GM19238 (cell line): ENCODE measurements around the gene SGSM2.

Experiments used
- DNase-seq: peaks from one replicate; pipeline ENCODE4 v3.0.0; 2011; ENCODE audit warnings: low spot score; ENCODE audit not compliant: insufficient read length

SGSM2 gene

DNA sequence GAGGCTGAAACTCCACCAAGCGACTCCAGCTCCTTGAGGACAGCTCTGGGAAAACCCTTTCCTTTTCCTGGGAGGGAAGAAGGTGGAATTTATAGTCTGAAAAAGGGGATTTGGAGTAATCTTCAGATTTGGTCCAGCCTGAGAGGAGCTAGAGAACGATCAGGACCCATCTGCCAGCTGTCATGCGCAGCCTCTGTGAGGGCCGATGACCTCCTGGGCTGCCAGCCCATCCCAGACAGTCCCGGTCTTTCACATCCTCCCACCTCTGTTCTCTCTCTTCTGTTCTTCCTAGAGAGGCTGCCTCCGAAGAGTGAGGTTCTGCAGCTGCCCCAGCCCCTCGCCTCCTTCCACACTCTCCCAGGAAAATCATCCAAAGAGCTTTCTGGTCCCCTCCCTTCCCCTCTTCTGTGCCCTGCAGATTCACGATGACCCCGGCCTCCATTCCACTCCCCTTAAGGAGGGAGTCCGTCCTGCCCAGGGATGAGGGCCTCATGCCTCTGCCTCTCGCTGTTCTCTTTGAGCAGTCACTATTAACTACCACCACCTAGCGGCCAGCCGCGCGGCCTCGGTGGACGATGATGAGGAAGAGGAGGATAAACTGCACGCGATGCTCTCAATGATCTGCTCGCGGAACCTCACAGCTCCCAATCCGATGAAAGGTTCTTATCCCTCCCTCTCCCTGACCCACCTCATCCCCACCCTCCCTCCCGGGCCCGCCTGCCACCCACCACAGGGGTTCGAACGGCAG lies 29.6 kb downstream of the SGSM2 start:
- DNase-seq: no peak

DNA sequence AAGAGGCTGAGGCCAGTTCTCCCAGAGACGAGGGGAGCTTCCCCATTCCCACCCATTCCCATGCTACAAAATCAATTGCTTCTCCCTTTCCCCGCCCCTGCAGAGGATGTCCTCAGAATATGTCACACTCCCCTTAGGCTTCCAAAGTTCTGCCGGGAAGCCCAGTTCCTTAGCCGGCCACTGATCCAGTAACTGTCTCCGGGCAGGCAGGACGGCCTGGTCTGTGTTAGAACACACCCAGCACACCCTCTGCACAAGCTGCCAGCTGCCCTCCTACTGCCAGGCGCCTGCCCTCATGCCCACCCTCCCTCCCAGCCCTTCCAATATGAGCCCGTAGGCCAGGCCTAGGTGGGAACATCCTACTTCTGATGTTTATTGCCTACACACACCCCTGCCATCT lies 31.1 kb downstream of the SGSM2 start:
- DNase-seq: no peak

DNA sequence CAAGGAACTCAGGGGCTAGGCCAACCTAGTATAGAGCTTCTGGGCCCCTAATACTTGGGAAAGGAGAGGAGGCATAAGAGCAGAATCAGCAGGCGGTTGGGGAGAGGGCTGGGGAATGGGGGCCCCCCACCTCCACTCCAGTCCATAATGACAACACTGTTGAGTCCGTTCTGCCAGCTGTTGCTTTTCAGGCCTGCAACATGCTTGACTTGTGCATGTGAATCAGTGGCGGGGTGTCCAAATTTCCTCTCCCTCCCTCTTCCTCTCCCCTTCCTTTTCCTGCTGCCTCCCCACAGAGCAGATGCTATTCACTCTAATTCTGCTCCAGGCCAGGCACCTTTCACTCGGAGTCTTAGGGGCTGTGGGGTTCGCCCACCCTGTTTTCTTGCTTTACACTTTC lies 31.7 kb downstream of the SGSM2 start:
- no peak for DNase-seq

DNA sequence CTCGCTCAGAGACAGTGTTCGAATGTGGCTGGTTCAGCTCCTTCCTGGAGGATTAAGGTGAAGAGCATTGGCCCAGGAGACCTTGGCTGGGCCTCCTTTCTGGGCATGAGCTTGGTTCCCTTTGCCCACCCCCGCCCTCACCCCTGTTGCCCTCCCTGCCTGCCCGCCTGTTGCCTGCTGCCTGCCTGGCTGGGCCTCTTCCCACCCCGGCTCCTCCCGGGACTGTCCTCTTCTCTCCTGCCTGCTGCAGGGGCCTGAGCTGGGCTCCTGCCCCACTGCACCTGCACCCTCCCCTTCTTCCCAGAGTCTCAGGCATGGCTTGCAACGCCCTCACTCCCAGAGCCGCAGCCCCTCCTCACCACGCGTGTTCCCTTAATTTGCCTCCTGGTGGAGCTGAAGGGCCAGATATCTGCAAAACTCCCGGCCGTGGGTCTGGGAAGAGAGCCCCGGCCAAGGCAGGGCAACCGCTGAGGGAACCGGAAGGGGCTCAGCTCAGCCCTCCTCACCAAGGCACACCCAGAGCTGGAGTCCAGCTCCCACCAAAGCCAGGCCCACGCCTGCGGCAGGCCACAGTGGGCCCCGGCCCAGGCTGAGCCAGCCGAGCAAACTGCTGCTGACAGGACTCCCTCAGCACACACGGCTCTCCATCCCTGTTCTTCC lies 32.4 kb downstream of the SGSM2 start:
- no peak for DNase-seq

DNA sequence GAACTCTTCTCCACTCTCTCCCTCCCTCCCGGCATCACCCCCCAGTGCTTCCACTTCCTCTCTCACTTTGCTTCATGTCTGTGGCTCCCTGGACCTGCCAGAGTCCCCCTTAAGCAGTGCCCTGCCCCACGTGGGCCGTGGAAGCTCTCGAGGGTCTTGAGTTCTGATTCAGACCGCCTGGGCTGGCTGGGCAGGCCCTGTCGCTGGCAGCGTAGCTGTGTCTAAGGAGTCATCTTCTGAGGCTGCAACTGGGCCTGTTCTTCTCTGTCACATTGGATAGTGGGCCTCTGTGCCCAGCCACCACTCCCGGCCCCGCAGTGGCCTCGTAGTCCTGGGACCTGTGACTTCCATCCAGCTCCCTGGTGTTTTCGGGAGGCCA lies 32.9 kb downstream of the SGSM2 start:
- no peak for DNase-seq

DNA sequence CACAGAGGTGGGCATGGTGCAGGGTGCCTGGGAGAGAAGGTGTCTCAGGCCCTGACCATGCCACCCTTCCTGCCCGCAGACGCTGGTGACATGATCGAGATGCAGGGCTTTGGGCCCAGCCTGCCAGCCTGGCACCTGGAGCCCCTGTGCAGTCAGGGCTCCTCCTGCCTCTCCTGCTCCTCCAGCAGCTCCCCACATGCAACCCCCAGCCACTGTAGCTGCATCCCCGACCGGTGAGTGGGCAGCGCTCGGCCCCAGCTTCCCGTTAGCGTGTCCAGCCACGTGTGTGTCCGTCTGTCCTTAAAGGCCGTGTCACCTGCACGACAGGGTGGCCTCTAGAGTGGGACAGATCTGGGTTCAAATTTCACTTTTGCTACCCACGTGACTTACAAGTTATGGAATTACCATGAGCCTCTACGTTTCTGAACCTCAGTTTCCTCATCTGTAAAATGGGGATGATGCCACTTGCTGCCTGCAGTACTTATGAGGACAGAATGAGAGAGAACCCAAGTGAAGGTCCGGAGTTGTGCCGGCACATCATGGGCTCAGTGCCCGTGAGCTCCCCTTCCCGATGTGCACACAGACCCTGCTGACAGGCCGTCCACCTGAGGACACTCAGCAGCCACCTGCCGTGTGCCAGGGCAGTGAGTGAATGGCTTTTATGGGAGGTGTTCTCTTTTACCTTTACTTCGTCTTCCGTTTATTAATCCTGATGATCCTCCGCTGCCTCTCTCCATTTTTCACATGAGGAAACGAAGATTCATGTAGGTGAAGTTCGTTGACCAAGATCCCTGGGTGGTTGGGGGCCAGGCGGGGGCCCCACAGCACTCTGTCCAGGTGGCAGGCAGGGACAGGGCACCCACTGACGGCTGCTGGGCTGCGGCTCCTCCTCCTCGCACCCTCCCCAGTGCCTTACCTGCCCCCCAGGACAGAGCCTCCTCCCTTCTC lies 34.2 kb downstream of the SGSM2 start:
- DNase-seq: no peak

DNA sequence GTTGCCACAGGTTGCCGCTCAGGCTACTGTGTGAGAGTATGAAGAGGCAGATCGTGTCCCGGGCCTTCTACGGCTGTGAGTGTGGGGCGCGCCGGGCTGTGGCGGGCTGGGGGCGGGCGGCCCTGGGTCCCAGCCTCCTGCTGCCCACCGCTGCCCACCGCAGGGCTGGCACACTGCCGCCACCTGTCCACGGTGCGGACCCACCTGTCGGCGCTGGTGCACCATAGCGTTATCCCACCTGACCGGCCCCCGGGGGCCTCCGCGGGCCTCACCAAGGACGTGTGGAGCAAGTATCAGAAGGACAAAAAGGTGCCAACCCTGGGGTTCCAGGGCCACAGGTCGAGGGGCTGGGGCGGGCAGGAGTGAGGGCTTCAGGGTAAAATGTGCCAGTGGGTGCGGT lies 34.9 kb downstream of the SGSM2 start:
- no peak for DNase-seq

DNA sequence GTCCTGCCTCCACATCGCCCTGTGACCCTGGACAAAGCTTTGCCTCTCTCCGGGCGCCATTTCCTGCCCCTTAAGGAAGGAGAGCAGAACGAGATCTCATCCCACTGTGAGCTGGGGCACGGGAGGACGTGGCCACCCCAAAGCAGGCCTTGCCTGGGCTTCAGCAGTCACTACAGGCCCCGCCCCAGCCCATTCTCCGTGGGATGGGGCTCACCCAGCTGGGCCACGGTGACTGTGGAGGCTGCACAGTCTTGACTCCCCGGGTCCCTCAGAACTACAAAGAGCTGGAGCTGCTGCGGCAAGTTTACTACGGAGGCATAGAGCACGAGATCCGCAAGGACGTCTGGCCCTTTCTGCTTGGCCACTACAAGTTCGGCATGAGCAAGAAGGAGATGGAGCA lies 35.4 kb downstream of the SGSM2 start:
- no peak for DNase-seq

DNA sequence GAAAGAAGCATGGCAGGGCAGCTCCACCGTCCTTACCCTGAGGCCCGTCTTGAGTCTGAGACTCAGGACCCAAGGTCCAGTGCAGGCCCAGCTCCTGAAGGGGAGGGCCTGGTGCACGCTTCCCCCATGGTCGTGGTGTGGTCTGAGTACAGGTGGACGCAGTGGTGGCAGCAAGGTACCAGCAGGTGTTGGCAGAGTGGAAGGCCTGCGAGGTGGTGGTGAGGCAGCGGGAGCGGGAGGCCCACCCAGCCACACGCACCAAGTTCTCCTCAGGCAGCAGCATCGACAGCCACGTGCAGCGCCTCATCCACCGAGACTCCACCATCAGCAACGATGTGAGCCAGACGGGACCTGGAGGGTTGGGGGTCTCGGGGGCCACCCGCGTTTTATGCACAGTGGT lies 35.9 kb downstream of the SGSM2 start:
- no peak for DNase-seq

DNA sequence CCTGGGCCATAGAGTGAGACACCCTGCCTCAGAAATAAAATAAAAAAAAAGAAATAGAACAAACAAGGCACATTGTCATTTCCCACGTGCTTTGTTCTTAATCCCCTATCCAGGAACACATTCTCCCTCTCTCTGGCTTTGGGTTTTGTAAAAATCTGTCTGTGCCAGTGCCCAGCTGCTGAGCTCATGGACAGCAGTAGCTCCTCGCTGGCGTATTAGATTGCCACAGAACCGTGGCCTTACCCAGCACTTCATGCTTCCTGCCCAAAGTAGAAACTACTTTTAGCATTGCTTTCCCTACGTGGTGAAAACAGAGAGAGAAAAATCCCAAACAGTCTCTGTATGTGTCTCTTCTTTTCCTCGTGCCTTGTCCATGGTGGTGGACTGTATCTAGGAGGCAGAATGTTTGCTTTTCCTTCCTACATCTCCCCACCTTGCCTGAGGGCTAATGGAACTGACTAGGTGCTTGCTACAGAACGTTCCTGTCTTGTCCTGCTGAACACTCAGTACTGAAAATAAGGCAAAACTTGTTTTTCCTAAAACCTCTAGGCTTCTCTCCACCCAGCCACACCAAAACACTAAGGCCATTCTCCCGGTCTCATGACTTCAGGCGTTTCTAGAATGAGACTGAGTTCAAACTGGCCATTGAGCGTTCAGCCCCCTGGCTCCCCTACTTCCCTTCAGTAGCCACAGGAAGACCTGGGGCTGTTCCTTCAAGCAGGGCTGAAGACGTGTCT lies 37.4 kb downstream of the SGSM2 start:
- no peak for DNase-seq

DNA sequence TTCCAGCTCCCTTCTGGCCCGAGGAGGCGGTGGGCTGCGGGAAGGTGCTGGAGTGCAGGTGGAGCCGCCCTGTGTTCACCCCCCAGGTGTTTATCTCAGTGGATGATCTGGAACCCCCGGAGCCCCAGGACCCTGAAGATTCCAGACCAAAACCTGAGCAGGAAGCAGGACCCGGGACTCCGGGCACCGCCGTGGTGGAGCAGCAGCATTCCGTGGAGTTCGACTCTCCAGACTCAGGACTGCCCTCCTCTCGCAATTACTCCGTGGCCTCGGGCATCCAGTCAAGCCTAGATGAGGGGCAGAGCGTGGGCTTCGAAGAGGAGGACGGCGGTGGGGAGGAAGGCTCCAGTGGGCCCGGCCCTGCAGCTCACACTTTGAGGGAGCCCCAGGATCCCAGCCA lies 38.1 kb downstream of the SGSM2 start:
- DNase-seq: no peak

DNA sequence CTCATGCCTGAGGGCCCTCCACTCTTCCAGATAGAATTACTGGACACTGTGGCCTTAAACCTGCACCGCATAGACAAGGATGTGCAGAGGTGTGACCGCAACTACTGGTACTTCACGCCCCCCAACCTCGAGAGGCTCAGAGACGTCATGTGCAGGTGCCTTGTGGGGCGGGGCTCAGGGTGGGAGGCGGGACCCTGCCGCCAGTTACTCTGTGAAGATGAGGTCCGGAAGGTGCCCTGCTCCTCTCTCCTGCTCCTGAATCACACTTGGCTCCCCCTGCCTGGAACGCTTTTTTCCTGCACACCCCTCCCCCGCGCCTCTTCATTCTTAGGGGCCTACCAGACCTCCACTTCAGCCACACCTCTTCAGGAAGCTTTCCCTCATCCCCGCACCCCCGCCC lies 38.8 kb downstream of the SGSM2 start:
- DNase-seq: no peak

DNA sequence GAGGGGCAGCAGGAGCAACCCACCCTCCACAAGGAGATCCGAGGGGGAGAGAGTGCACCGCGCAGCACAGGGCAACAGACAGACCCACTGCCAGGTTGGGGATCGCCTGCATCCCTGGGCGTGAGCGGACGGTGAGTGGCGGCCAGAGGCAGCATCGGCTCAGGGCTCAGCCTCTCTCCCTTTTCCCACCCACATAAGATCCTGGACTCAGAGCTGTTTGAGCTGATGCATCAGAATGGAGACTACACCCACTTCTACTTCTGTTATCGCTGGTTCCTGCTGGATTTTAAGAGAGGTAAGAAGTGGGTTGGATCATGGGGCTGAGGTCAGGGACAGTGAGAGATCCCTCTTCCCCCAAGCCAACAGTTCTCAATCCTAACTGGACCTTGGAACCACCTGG lies 40.4 kb downstream of the SGSM2 start:
- no peak for DNase-seq

DNA sequence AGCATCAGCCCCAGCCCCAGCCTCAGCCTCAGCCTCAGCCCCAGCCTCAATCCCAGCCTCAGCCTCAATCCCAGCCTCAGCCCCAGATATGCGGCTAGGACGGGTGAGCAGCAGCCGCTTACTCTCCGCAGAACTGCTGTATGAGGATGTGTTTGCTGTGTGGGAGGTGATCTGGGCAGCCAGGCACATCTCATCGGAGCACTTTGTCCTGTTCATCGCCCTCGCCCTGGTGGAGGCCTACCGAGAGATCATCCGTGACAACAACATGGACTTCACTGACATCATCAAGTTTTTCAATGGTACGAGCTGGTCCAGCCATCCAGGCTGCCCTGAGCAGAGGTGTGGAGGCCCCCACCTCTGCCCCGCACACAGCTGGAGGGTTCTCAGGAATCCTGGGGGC lies 41.6 kb downstream of the SGSM2 start:
- DNase-seq: no peak

DNA sequence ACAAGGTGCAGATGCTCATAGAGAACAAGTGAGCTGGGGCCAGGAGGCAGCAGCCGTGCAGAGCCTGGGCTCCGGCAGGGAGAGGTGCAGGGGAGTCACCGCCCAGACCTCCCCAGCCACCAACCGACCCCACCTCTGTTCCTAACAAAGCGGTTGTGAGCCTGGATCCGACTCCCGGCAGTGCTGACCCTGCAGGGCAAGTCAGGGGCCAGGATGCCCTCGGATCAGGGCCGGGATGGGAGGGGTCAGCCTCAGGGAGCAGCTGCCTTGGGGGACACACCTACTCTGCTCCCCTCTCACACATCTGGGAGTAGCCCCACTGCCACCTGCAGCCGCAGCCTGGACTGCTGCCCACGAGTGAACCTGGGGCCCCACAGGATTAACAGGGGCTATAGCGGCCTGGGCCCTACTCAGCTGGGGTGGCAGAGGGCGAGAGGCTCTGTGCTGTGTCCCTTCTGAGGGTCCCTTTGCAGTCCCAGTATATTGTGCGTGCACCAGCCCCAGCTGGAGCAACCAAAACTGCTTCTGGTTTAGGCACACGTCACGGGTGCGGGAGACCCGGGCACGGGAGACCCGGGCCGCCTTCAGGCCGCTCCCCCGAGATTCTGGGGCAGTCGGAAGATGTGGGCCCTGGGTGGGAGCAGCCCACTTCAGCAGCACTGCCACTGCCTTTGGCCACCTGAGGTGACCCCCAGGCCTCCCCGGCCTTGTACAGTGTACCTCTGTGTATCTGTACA lies 42.4 kb downstream of the SGSM2 start:
- no peak for DNase-seq

DNA sequence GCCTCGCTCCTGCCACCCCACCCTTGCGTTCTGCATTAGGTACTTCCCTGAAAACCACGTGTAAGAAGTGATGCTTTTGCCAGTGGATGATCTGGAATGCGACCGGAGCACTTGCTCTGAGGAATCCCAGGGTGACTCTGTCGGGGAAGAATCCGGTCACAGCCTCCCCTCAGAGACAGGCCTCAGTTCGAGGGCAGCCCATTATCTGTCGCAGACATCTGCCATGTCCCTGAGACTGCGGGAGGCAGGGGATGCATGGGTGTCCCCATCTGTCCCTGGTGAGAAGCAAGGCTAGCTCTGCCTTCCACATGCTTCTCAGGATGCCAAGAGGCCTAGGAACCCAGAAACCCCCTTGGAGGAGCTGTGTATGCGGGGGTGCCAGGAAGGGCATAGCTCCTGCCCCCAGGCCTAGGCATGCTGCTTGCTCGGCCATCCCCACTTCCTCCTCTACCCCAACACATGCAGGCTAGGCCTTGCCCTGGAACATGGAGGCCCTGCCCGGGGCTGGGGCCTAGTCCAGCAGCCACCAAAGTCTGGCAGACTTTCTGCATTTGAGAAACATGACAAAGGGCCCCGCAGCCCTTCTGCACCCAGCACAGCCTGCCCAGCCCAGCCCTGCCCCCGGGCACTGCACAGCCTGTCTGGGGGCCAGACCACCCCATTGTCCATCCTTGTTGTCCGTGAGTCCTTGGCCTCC lies 43.1 kb downstream of the SGSM2 start:
- DNase-seq: no peak

DNA sequence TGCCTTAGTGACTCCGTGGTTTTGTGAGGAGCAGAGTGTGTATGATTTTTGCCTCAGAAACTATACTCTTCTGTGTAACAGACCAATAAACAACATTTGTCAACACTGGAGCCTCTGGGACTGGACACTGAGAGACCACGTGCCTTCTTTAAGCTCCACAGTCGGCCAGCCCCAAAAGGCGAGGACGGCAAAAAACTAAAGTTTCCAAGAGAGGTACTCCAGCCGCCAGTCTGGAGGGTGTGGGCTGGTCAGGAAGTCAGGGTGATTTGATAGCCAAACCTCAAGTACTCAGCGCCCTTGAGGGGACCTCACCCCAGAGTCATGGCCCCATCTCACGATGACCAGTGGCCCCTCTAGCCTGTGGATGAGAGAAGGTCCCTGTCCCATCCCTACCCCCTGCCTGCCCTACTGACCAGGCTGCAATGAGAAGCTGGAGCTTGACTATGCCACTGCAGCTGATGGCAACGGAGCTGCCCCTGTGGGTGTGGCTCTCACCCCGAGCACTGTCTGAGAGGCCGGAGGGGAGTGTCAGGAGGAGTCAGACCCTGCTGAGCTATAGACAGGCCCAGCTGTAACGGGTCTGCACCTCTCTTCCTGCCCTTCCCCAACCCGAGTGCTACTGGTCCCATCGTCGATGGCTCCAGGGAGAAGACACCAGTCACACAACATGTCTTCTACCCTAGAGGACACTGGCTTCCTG lies 43.8 kb downstream of the SGSM2 start:
- DNase-seq: no peak

DNA sequence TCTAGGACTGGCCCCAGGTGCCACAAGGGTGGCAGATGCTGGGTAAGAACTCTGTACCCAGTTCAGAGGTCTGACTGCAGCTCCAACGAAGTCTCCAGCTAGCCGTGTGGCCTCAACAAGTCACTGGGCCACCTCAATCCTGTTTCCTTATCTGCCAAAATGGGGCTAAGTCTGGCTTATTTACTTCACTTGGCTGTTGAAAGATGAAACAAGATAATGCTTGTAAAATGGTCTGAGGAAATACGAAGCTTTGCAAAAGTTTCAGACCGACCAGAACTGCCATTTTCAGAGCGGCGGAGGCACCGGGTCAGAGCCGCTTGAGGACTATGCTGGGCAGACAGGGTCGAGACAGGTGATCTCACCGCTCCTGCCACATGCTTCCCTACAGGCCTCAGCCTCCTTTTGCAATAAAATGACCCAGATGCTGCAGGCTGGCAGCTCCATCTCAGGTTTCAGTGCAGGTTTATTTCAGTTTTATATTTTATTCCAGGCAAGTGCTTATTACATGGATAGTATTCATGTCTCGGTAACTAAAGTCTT lies 46.4 kb downstream of the SGSM2 start:
- no peak for DNase-seq

DNA sequence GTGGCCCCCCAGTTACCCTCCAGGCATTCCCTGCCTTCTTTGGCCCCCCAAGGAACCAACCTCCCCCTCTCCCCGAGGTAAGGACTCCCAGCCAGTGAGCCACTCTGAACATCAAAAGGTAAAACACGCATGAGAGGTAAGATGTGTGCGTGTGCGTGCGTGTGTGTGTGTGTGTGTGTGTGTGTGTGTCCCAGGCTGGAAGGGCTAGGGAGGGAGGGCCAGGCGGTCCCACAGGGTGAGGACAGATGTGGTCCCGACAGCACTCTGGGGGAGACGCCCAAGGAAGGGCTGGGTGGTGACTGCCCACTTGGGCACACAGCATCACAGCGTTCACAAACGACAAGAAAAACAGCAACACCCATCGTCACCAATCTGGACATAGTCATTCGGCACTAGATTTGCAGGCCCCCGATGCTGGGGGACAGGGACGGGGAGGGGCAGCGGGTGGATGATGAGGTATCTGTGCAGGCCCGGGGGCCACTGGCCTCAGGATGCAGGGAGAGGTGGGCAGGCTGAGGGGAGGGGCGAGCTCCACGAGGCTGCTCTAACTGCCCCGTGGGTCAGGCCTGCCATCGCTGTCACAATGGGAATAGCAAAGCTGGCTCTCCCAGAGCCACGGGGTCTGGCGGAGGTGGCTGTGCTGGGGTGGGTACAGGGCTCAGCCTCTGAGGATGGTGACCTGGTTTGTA lies 47.3 kb downstream of the SGSM2 start:
- no peak for DNase-seq
